Posterior vena cava (tissue), 2 donors: ENCODE data around the gene PCDH15. TPM values are rescaled to one million over a fixed set of nuclear protein-coding genes. Genes with fewer than 3 reads are reported as not detected.

ENCODE experiments used
- DNase-seq: peaks from one replicate; pipeline ENCODE4 v3.0.0-alpha.2; 2020; ENCODE audit warnings: low spot score
- intact Hi-C, 2 donors: fragments of 100-400 bp; cut with DNase I; formaldehyde crosslinking; loops; one replicate each; pipeline versions ENCODE4 v1.14.1 to v1.14.2; 2022 to 2023
- total RNA-seq, 2 donors: library from RNA; stranded (reverse); fragmentation: NEBNext Ultra II Directional; extraction: Animal tissue kit (Norgen Biotek cat#: 25700); gene quantifications; one replicate each; pipeline ENCODE4 v1.2.1, GENCODE V29; 2021
- donor health status: DM: yes; HTN: yes; CAD: no.
- donor health status: DM: yes; HTN: yes; CAD: no.

PCDH15 gene
- total RNA-seq, 2 donors from 2014 or later, result 0.33 to 0.60 TPM

GRCh38 chr10:54722075-54722474, 79.0 kb downstream of the PCDH15 start:
- DNase-seq, result no peak
- intact Hi-C loops, result no loop called here

- intact Hi-C loops, result no loop called here
- no peak for DNase-seq
Observed at GRCh38 chr10:54710918-54711317, 90.1 kb downstream of the PCDH15 start.

- DNase-seq, result no peak
- intact Hi-C loops, result no loop called here
Observed at GRCh38 chr10:54708591-54708990, 92.4 kb downstream of the PCDH15 start.

- intact Hi-C loops, result no loop called here
- no peak for DNase-seq
Observed at GRCh38 chr10:54708021-54708420, 93.0 kb downstream of the PCDH15 start.

- intact Hi-C loops, result no loop called here
- DNase-seq, result no peak
Observed at GRCh38 chr10:54702583-54703485, 98.2 kb downstream of the PCDH15 start.

- intact Hi-C loops, result no loop called here
- no peak for DNase-seq
Observed at GRCh38 chr10:54691331-54691730, 109.7 kb downstream of the PCDH15 start.

- DNase-seq, result no peak
Observed at GRCh38 chr10:54682554-54682953, 118.5 kb downstream of the PCDH15 start.

GRCh38 chr10:54681136-54681535, 119.9 kb downstream of the PCDH15 start:
- no peak for DNase-seq
- intact Hi-C loops, result no loop called here

More at GRCh38 chr10:54682554-54682953, 118.5 kb downstream of the PCDH15 start:
- intact Hi-C loops, result no loop called here

GRCh38 chr10:54667136-54667535, 133.9 kb downstream of the PCDH15 start:
- no peak for DNase-seq
- intact Hi-C loops, result no loop called here

GRCh38 chr10:54666192-54666591, 134.8 kb downstream of the PCDH15 start:
- intact Hi-C loops, result no loop called here
- DNase-seq, result no peak

GRCh38 chr10:54665095-54665494, 135.9 kb downstream of the PCDH15 start:
- no peak for DNase-seq
- intact Hi-C loops, result no loop called here

- intact Hi-C loops, result no loop called here
- no peak for DNase-seq
Observed at GRCh38 chr10:54660397-54660796, 140.6 kb downstream of the PCDH15 start.

- intact Hi-C loops, result no loop called here
- no peak for DNase-seq
Observed at GRCh38 chr10:54656643-54657042, 144.4 kb downstream of the PCDH15 start.

- intact Hi-C loops, result no loop called here
- DNase-seq, result no peak
Observed at GRCh38 chr10:54653518-54653917, 147.5 kb downstream of the PCDH15 start.

GRCh38 chr10:54650547-54650946, 150.5 kb downstream of the PCDH15 start:
- intact Hi-C loops, result no loop called here
- no peak for DNase-seq

- intact Hi-C loops, result no loop called here
- no peak for DNase-seq
Observed at GRCh38 chr10:54622017-54622416, 179.0 kb downstream of the PCDH15 start.

GRCh38 chr10:54620352-54620751, 180.7 kb downstream of the PCDH15 start:
- no peak for DNase-seq
- intact Hi-C loops, result no loop called here

- intact Hi-C loops, result no loop called here
- no peak for DNase-seq
Observed at GRCh38 chr10:54614072-54614471, 187.0 kb downstream of the PCDH15 start.

- intact Hi-C loops, result no loop called here
Observed at GRCh38 chr10:54613162-54613561, 187.9 kb downstream of the PCDH15 start.

GRCh38 chr10:54609423-54609822, 191.6 kb downstream of the PCDH15 start:
- DNase-seq, result no peak
- intact Hi-C loops, result no loop called here

More at GRCh38 chr10:54613162-54613561, 187.9 kb downstream of the PCDH15 start:
- no peak for DNase-seq

- intact Hi-C loops, result no loop called here
- no peak for DNase-seq
Observed at GRCh38 chr10:54607983-54608382, 193.0 kb downstream of the PCDH15 start.
